HG03280 (cell line): ENCODE measurements around the gene MRPL14.

Experiments used
- ATAC-seq: cut with Tn5 transposase; IDR thresholded peaks from one replicate; pipeline ENCODE4 v1.9.1; 2021; ENCODE audit warnings: mild to moderate bottlenecking, moderate library complexity; ENCODE audit not compliant: unreplicated experiment

The MRPL14 gene

GRCh38 chr6:44126320-44127149 lies 717 bp downstream of the MRPL14 start:
- peak; percentile 34 for ATAC-seq

- ATAC-seq = no peak
Measured at GRCh38 chr6:44123544-44123943, 3.7 kb downstream of the MRPL14 start.

GRCh38 chr6:44122801-44123200 lies 4.5 kb downstream of the MRPL14 start:
- ATAC-seq = no peak

- ATAC-seq = no peak
Measured at GRCh38 chr6:44120692-44121443, 6.4 kb downstream of the MRPL14 start.

GRCh38 chr6:44119704-44120262 lies 7.5 kb downstream of the MRPL14 start:
- no peak for ATAC-seq

- ATAC-seq = no peak
Measured at GRCh38 chr6:44117397-44118128, 9.7 kb downstream of the MRPL14 start.

- no peak for ATAC-seq
Measured at GRCh38 chr6:44116641-44117382, 10.4 kb downstream of the MRPL14 start.

GRCh38 chr6:44115866-44116265 lies 11.4 kb downstream of the MRPL14 start:
- no peak for ATAC-seq

- ATAC-seq = no peak
Measured at GRCh38 chr6:44113414-44113813, 13.8 kb downstream of the MRPL14 start.

- ATAC-seq = no peak
Measured at GRCh38 chr6:44111434-44112417, 15.5 kb downstream of the MRPL14 start.

- no peak for ATAC-seq
Measured at GRCh38 chr6:44110966-44111365, 16.3 kb downstream of the MRPL14 start.

GRCh38 chr6:44110005-44110676 lies 17.1 kb downstream of the MRPL14 start:
- ATAC-seq = no peak

GRCh38 chr6:44109212-44109611 lies 18.0 kb downstream of the MRPL14 start:
- no peak for ATAC-seq

- ATAC-seq = no peak
Measured at GRCh38 chr6:44108471-44108870, 18.8 kb downstream of the MRPL14 start.

GRCh38 chr6:44107017-44107416 lies 20.2 kb downstream of the MRPL14 start:
- no peak for ATAC-seq

GRCh38 chr6:44105993-44106740 lies 21.1 kb downstream of the MRPL14 start:
- ATAC-seq = no peak

GRCh38 chr6:44105146-44105545 lies 22.1 kb downstream of the MRPL14 start:
- ATAC-seq = no peak

GRCh38 chr6:44104481-44105021 lies 22.7 kb downstream of the MRPL14 start:
- ATAC-seq = no peak
